Upper lobe of right lung (tissue), 1 donor: ENCODE data around the gene LRP1B. TPM values are rescaled to one million over a fixed set of nuclear protein-coding genes. Genes with fewer than 3 reads are reported as not detected.
"Not testable (repeated sequence)": the region's sequence is repeated elsewhere in the genome, so short reads cannot be mapped to it uniquely, and the experiment has no call there.

Experiments
- ATAC-seq: fragments of 200-7000 bp; cut with Tn5 transposase; one replicate; pipeline ENCODE4 v1.9.1; 2020; ENCODE audit warnings: mild to moderate bottlenecking, moderate library complexity
- DNase-seq: peaks from one replicate; pipeline ENCODE4 v3.0.0-alpha.2; 2020
- H3K27ac ChIP-seq: fragments of 200-600 bp; one replicate; pipeline ENCODE4 v1.8.0; 2022
- H3K27me3 ChIP-seq: fragments of 200-600 bp; one replicate; pipeline ENCODE4 v1.8.0; 2022; ENCODE audit warnings: mild to moderate bottlenecking
- H3K36me3 ChIP-seq: fragments of 200-600 bp; one replicate; pipeline ENCODE4 v1.8.0; 2022
- H3K4me1 ChIP-seq: fragments of 200-600 bp; one replicate; pipeline ENCODE4 v1.8.0; 2022
- H3K4me3 ChIP-seq: fragments of 200-600 bp; one replicate; pipeline ENCODE4 v1.8.0; 2022; ENCODE audit warnings: mild to moderate bottlenecking
- H3K9me3 ChIP-seq: fragments of 200-600 bp; one replicate; pipeline ENCODE4 v1.8.0; 2022
- CTCF ChIP-seq: fragments of 200-600 bp; IDR thresholded peaks from one replicate; pipeline ENCODE4 v1.8.0; 2022; ENCODE audit warnings: antibody characterized with exemption
- intact Hi-C: fragments of 100-400 bp; cut with DNase I; formaldehyde crosslinking; loops from one replicate; pipeline ENCODE4 v1.11.0; 2022
- total RNA-seq: library from RNA; stranded (reverse); fragmentation: NEBNext Ultra II Directional; extraction: Animal tissue kit (Norgen Biotek cat#: 25700); gene quantifications from one replicate; pipeline ENCODE4 v1.2.1, GENCODE V29; 2021
- donor health status: DM: no; HTN: yes; CAD: no; lungs with severe emphysema.

The LRP1B gene
- total RNA-seq, 1 donor from 2014 or later, result 0.12 TPM

- Histone ChIP-seq H3K9me3 (no peaks in the 10 kb centered on the region), H3K27me3 (no peaks in the 10 kb centered on the region), H3K4me1 (no peaks in the 10 kb centered on the region), H3K27ac (no peak overlapping the region), H3K4me3 (no peak overlapping the region), H3K36me3 (no peaks in the 10 kb centered on the region)
- no peak for ATAC-seq
- intact Hi-C loops, result no loop called here
- DNase-seq, result no peak
- TF ChIP-seq CTCF, result no peak
Observed at GRCh38 chr2:140354544-140354943, 1776.3 kb downstream of the LRP1B start.

GRCh38 chr2:140353541-140353940 lies 1777.3 kb downstream of the LRP1B start:
- Histone ChIP-seq H3K4me3 (no peak overlapping the region), H3K9me3 (no peaks in the 10 kb centered on the region)
- ATAC-seq, result no peak

GRCh38 chr2:140351692-140352091 lies 1779.1 kb downstream of the LRP1B start:
- intact Hi-C loops, result no loop called here
- TF ChIP-seq CTCF, result no peak
- Histone ChIP-seq H3K9me3 (no peaks in the 10 kb centered on the region), H3K27me3 (no peaks in the 10 kb centered on the region), H3K4me3 (no peak overlapping the region), H3K36me3 (no peaks in the 10 kb centered on the region), H3K4me1 (no peaks in the 10 kb centered on the region), H3K27ac (no peak overlapping the region)
- ATAC-seq, result no peak
- DNase-seq, result no peak

More at GRCh38 chr2:140353541-140353940, 1777.3 kb downstream of the LRP1B start:
- no peaks in the 10 kb centered on the region for H3K27me3 ChIP-seq
- intact Hi-C loops, result no loop called here
- DNase-seq, result no peak
- H3K4me1 ChIP-seq, result no peaks in the 10 kb centered on the region
- no peak overlapping the region for H3K27ac ChIP-seq
- H3K36me3 ChIP-seq, result no peaks in the 10 kb centered on the region
- TF ChIP-seq CTCF, result no peak

GRCh38 chr2:140349695-140350094 lies 1781.1 kb downstream of the LRP1B start:
- no peak overlapping the region for H3K4me3 ChIP-seq
- no peaks in the 10 kb centered on the region for H3K4me1 ChIP-seq
- intact Hi-C loops, result no loop called here
- H3K27ac ChIP-seq, result no peak overlapping the region
- TF ChIP-seq CTCF, result no peak
- no peaks in the 10 kb centered on the region for H3K36me3 ChIP-seq
- no peaks in the 10 kb centered on the region for H3K9me3 ChIP-seq
- ATAC-seq (no peak), DNase-seq (no peak)
- H3K27me3 ChIP-seq, result no peaks in the 10 kb centered on the region

- Histone ChIP-seq H3K27ac (no peak overlapping the region), H3K36me3 (no peaks in the 10 kb centered on the region), H3K4me3 (no peak overlapping the region), H3K27me3 (no peaks in the 10 kb centered on the region), H3K4me1 (no peaks in the 10 kb centered on the region), H3K9me3 (no peaks in the 10 kb centered on the region)
- TF ChIP-seq CTCF, result no peak
- intact Hi-C loops, result no loop called here
- DNase-seq (no peak), ATAC-seq (no peak)
Observed at GRCh38 chr2:140348826-140349225, 1782.0 kb downstream of the LRP1B start.

- no peak for ATAC-seq
- Histone ChIP-seq H3K36me3 (no peaks in the 10 kb centered on the region), H3K4me1 (no peaks in the 10 kb centered on the region), H3K27ac (no peak overlapping the region), H3K4me3 (no peak overlapping the region), H3K9me3 (no peaks in the 10 kb centered on the region), H3K27me3 (no peaks in the 10 kb centered on the region)
- TF ChIP-seq CTCF, result no peak
- intact Hi-C loops, result no loop called here
- no peak for DNase-seq
Observed at GRCh38 chr2:140344838-140345237, 1786.0 kb downstream of the LRP1B start.

GRCh38 chr2:140344266-140344665 lies 1786.5 kb downstream of the LRP1B start:
- ATAC-seq, H3K36me3 ChIP-seq, H3K4me3 ChIP-seq, H3K27ac ChIP-seq, H3K9me3 ChIP-seq, H3K27me3 ChIP-seq, intact Hi-C loops, H3K4me1 ChIP-seq, DNase-seq: not testable (repeated sequence)
